Chondrocyte (in vitro differentiated cells): Measurements from ENCODE around the gene RIC8B. TPM values are rescaled to one million over a fixed set of nuclear protein-coding genes. Genes with fewer than 3 reads are reported as not detected.

Source experiments
- DNase-seq: peaks from one replicate; pipeline ENCODE4 v3.0.0; 2021; ENCODE audit warnings: mixed read lengths, low spot score
- H3K27ac Mint-ChIP-seq: one replicate; pipeline ENCODE4 v1.8.0; 2021; ENCODE audit warnings: mild to moderate bottlenecking, moderate library complexity, mixed read lengths; ENCODE audit not compliant: unreplicated experiment
- H3K27me3 Mint-ChIP-seq: 2 replicates; pipeline ENCODE4 v1.8.0; 2021; ENCODE audit warnings: low read depth, mixed read lengths
- H3K36me3 Mint-ChIP-seq: 2 replicates; pipeline ENCODE4 v1.8.0; 2021; ENCODE audit warnings: low read depth, mixed read lengths
- H3K4me1 Mint-ChIP-seq: 2 replicates; pipeline ENCODE4 v1.8.0; 2021; ENCODE audit warnings: low read depth, mild to moderate bottlenecking, mixed read lengths
- H3K4me3 Mint-ChIP-seq: one replicate; pipeline ENCODE4 v1.8.0; 2021; ENCODE audit warnings: mild to moderate bottlenecking, moderate library complexity, mixed read lengths; ENCODE audit not compliant: unreplicated experiment
- H3K9me3 Mint-ChIP-seq: 2 replicates; pipeline ENCODE4 v1.8.0; 2021; ENCODE audit warnings: low read depth, mixed read lengths
- total RNA-seq: library from RNA; stranded (reverse); gene quantifications from 3 replicates; pipeline ENCODE4 v1.2.1, GENCODE V29; 2021
- TF ChIP-seq, protein P1 (sequence below): fragments of 200-600 bp; sonication (generic); IDR thresholded peaks from 2 replicates; pipeline ENCODE4 v1.5.0; 2021; ENCODE audit warnings: antibody characterized with exemption, mild to moderate bottlenecking, moderate library complexity

The RIC8B gene
- total RNA-seq, 1 donor from 2014 or later = 12.3 TPM

DNA sequence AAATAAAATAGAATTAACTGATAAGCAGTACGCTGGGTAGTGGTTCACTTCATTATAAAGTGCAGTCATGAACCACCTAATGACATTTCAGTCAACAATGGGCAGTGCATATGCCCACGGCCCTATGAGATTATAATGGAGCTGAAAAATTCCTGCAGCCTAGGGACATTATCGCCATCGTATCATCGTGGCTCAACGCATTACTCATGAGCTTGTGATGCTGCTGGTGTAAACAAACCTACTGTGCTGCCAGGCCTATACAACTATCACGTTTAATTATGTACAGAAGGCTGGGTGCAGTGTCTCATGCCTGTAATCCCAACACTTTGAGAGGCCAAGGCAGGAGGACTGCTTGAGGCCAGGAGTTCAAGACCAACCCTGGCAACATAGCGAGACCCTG is 119.0 kb downstream of the RIC8B start:
- H3K4me1 Mint-ChIP-seq = no peaks in the 10 kb centered on the region
- no peaks in the 10 kb centered on the region for H3K9me3 Mint-ChIP-seq
- no peak for DNase-seq

GRCh38 chr12:106894774-106895173 is 120.3 kb downstream of the RIC8B start:
- Mint-ChIP-seq H3K4me3 (no peak overlapping the region), H3K9me3 (no peaks in the 10 kb centered on the region), H3K27me3 (no peaks in the 10 kb centered on the region), H3K36me3 (no peaks in the 10 kb centered on the region), H3K27ac (no peak overlapping the region), H3K4me1 (no peaks in the 10 kb centered on the region)
- TF ChIP-seq, protein P1, sequence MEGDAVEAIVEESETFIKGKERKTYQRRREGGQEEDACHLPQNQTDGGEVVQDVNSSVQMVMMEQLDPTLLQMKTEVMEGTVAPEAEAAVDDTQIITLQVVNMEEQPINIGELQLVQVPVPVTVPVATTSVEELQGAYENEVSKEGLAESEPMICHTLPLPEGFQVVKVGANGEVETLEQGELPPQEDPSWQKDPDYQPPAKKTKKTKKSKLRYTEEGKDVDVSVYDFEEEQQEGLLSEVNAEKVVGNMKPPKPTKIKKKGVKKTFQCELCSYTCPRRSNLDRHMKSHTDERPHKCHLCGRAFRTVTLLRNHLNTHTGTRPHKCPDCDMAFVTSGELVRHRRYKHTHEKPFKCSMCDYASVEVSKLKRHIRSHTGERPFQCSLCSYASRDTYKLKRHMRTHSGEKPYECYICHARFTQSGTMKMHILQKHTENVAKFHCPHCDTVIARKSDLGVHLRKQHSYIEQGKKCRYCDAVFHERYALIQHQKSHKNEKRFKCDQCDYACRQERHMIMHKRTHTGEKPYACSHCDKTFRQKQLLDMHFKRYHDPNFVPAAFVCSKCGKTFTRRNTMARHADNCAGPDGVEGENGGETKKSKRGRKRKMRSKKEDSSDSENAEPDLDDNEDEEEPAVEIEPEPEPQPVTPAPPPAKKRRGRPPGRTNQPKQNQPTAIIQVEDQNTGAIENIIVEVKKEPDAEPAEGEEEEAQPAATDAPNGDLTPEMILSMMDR = no peak
- no peak for DNase-seq

More for the DNA sequence above, 119.0 kb downstream of the RIC8B start:
- H3K27ac Mint-ChIP-seq = no peak overlapping the region
- H3K4me3 Mint-ChIP-seq = no peak overlapping the region
- H3K27me3 Mint-ChIP-seq = no peaks in the 10 kb centered on the region
- TF ChIP-seq, protein P1 = no peak
- peaks cover 2% of the 10 kb centered on the region for H3K36me3 Mint-ChIP-seq

DNA sequence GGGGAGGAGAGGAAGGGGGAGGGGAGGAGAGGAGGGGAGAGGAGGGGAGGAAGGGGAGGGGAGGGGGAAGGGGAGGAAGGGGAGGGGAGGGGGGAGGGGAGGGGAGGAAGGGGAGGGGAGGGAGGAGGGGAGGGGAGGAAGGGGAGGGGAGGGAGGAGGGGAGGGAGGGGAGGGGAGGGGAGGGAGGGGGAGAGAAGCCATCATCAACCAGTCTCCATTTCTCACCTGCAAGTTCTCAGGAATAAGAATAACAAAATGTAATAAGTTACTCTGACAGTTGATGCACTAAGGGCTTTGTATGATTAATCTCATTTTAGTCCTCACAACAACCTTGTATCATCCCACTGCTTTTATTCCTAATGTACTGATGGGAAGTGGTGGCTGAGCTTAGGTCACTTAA is 122.1 kb downstream of the RIC8B start:
- Mint-ChIP-seq H3K4me3 (no peak overlapping the region), H3K27me3 (no peaks in the 10 kb centered on the region), H3K9me3 (no peaks in the 10 kb centered on the region), H3K4me1 (no peaks in the 10 kb centered on the region), H3K36me3 (no peaks in the 10 kb centered on the region), H3K27ac (no peak overlapping the region)
- DNase-seq = no peak
- TF ChIP-seq, protein P1 = no peak

GRCh38 chr12:106897082-106897481 is 122.6 kb downstream of the RIC8B start:
- Mint-ChIP-seq H3K4me1 (no peaks in the 10 kb centered on the region), H3K27ac (no peak overlapping the region), H3K27me3 (no peaks in the 10 kb centered on the region), H3K4me3 (no peak overlapping the region), H3K36me3 (no peaks in the 10 kb centered on the region), H3K9me3 (no peaks in the 10 kb centered on the region)
- no peak for DNase-seq
- TF ChIP-seq, protein P1 = peak; percentile 56

DNA sequence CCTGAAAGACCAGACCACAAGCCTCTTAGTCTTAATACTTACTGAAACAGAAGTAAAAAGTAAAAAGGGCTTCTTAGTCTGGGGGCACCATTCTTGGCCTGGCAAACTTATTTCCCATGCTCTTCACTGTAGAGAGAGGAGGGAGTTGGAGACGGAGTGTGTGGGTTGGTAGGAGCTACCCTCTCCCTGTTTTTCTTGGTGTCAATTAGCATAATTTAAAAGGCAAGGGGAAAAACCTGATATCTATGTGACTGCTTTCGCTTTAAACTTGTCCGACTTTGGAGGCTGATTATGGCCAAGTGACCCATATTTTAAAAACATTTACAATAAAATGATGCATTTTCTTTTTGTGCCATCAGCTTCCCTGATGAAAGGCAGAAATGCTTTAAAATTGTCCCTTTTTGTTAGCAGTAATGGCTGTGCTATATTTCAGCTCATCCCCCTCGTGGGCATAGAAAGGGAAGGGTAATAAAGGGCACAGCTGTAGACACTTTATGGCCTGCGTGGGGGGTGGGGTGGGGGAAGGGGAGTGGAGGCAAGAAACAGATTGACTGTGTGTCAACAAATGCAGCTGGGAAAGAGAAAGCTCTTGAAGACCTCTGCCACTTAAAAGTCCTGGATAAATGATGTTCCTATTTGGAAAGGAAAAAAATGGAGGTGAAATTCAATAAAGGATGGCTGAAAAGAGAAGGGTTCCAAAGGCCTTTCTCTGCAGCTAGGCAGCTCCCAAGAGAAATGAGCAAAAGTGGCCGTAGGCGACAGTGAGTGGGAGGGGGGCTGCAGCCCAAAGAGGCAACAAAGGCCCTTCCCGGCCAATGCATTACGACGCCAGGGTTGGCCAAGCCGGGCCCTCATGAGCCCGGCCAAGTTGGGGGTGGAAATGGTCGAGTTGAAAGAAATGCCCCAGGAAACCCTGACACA is 123.8 kb downstream of the RIC8B start:
- Mint-ChIP-seq H3K4me3 (no peak overlapping the region), H3K9me3 (no peaks in the 10 kb centered on the region), H3K4me1 (peaks cover 4% of the 10 kb centered on the region), H3K27ac (no peak overlapping the region), H3K27me3 (no peaks in the 10 kb centered on the region), H3K36me3 (no peaks in the 10 kb centered on the region)
- TF ChIP-seq, protein P1 = no peak
- DNase-seq = no peak
